ENCODE data around the gene DDTL. TPM values are rescaled to one million over a fixed set of nuclear protein-coding genes. Genes with fewer than 3 reads are reported as not detected.

The DDTL gene
- total RNA-seq, 3 donors from 2014 or later = 1.0 to 1.3 TPM; not detected in 1

GRCh38 chr22:24021304-24021703 lies 54.6 kb downstream of the DDTL start:
- TF ChIP-seq POLR2A (IDR thresholded peaks at IDR 0.05) (no peak), POLR2AphosphoS5 (IDR thresholded peaks at IDR 0.05) (no peak)
- TF ChIP-seq, protein P1, sequence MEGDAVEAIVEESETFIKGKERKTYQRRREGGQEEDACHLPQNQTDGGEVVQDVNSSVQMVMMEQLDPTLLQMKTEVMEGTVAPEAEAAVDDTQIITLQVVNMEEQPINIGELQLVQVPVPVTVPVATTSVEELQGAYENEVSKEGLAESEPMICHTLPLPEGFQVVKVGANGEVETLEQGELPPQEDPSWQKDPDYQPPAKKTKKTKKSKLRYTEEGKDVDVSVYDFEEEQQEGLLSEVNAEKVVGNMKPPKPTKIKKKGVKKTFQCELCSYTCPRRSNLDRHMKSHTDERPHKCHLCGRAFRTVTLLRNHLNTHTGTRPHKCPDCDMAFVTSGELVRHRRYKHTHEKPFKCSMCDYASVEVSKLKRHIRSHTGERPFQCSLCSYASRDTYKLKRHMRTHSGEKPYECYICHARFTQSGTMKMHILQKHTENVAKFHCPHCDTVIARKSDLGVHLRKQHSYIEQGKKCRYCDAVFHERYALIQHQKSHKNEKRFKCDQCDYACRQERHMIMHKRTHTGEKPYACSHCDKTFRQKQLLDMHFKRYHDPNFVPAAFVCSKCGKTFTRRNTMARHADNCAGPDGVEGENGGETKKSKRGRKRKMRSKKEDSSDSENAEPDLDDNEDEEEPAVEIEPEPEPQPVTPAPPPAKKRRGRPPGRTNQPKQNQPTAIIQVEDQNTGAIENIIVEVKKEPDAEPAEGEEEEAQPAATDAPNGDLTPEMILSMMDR (IDR thresholded peaks at IDR 0.05) = no peak
- Histone ChIP-seq H3K36me3 (no peaks in the 10 kb centered on the region), H3K27ac (no peak overlapping the region), H3K9me3 (no peaks in the 10 kb centered on the region), H3K4me1 (no peaks in the 10 kb centered on the region), H3K27me3 (no peaks in the 10 kb centered on the region), H3K4me3 (no peak overlapping the region)
- DNase-seq (ENCODE audit: low spot score in 2 of 2) = no peak
- intact Hi-C loops (cut with DNase I; ENCODE audit: low total_unique reads) = no loop called here

Other genes starting within 250 kb of the DDTL start
- gene ZNF70, start 215.8 kb upstream of the DDTL start, total RNA-seq = 1 to 10 TPM; 3.2 to 4.6 (median 4.1) TPM
- gene VPREB3, start 212.5 kb upstream of the DDTL start, total RNA-seq = not detected
- gene C22orf15, start 203.9 kb upstream of the DDTL start, total RNA-seq = not detected
- 10 to 100 TPM in 2 of 3 donors, 1 to 10 TPM in 1; 5.6 to 22.8 (median 21.4) TPM for gene CHCHD10, start 198.9 kb upstream of the DDTL start, total RNA-seq
- 1 to 10 TPM; 1.9 to 6.2 (median 4.8) TPM for gene MMP11, start 194.0 kb upstream of the DDTL start, total RNA-seq
- 10 to 100 TPM; 34.6 to 60.2 (median 50.1) TPM for gene SMARCB1, start 179.9 kb upstream of the DDTL start, total RNA-seq
- gene DERL3, start 127.9 kb upstream of the DDTL start, total RNA-seq = 1 to 10 TPM in 2 of 3 donors, under 1 TPM in 1; 0.48 to 6.6 (median 2.8) TPM
- gene SLC2A11, start 109.0 kb upstream of the DDTL start, total RNA-seq = 10 to 100 TPM; 10.2 to 17.0 (median 13.1) TPM
- gene MIF, start 72.5 kb upstream of the DDTL start, total RNA-seq = 100 to 1,000 TPM; 191 to 466 (median 261) TPM
- 10 to 100 TPM in 1 of 3 donors, 1 to 10 TPM in 2; 4.3 to 16.1 (median 4.3) TPM for gene GSTT2B, start 5.7 kb upstream of the DDTL start, total RNA-seq
- gene DDT, start 7.6 kb downstream of the DDTL start, total RNA-seq = 100 to 1,000 TPM; 122 to 146 (median 136) TPM
- not detected for gene GSTT2, start 13.2 kb downstream of the DDTL start, total RNA-seq
- gene GSTT4, start 38.6 kb downstream of the DDTL start, total RNA-seq = not detected
- 10 to 100 TPM; 24.3 to 56.7 (median 50.8) TPM for gene CABIN1, start 44.4 kb downstream of the DDTL start, total RNA-seq
- gene SUSD2, start 214.6 kb downstream of the DDTL start, total RNA-seq = 1 to 10 TPM in 2 of 3 donors, under 1 TPM in 1; 0.80 to 7.9 (median 5.6) TPM